HG03432 (cell line): ENCODE results near the gene GPC3.

Experiments used
- ATAC-seq: cut with Tn5 transposase; IDR thresholded peaks from one replicate; pipeline ENCODE4 v1.9.1; 2021; ENCODE audit warnings: mild to moderate bottlenecking, moderate library complexity; ENCODE audit not compliant: unreplicated experiment

GPC3 gene

GRCh38 chrX:133933316-133933715 lies 52.1 kb downstream of the GPC3 start:
- ATAC-seq = no peak

- ATAC-seq = no peak
Observed at GRCh38 chrX:133929836-133930464, 55.4 kb downstream of the GPC3 start.

- ATAC-seq = no peak
Observed at GRCh38 chrX:133928365-133928764, 57.0 kb downstream of the GPC3 start.

- ATAC-seq = no peak
Observed at GRCh38 chrX:133926809-133927208, 58.6 kb downstream of the GPC3 start.

GRCh38 chrX:133926099-133926498 lies 59.3 kb downstream of the GPC3 start:
- no peak for ATAC-seq

- ATAC-seq = no peak
Observed at GRCh38 chrX:133924548-133924947, 60.8 kb downstream of the GPC3 start.

GRCh38 chrX:133923548-133923947 lies 61.8 kb downstream of the GPC3 start:
- no peak for ATAC-seq

GRCh38 chrX:133923113-133923512 lies 62.3 kb downstream of the GPC3 start:
- ATAC-seq = peak; percentile 73

GRCh38 chrX:133922390-133922771 lies 63.0 kb downstream of the GPC3 start:
- no peak for ATAC-seq

- peak; percentile 40 for ATAC-seq
Observed at GRCh38 chrX:133921764-133922389, 63.5 kb downstream of the GPC3 start.

GRCh38 chrX:133921086-133921485 lies 64.3 kb downstream of the GPC3 start:
- no peak for ATAC-seq

- ATAC-seq = no peak
Observed at GRCh38 chrX:133918361-133918771, 67.0 kb downstream of the GPC3 start.

GRCh38 chrX:133916984-133917722 lies 68.2 kb downstream of the GPC3 start:
- ATAC-seq = peak; percentile 61

GRCh38 chrX:133913658-133914388 lies 71.6 kb downstream of the GPC3 start:
- no peak for ATAC-seq

GRCh38 chrX:133913009-133913408 lies 72.4 kb downstream of the GPC3 start:
- ATAC-seq = no peak

- ATAC-seq = no peak
Observed at GRCh38 chrX:133911825-133912495, 73.4 kb downstream of the GPC3 start.

GRCh38 chrX:133910539-133910938 lies 74.9 kb downstream of the GPC3 start:
- no peak for ATAC-seq

GRCh38 chrX:133909888-133910287 lies 75.5 kb downstream of the GPC3 start:
- ATAC-seq = no peak

GRCh38 chrX:133908223-133908955 lies 77.0 kb downstream of the GPC3 start:
- no peak for ATAC-seq

- no peak for ATAC-seq
Observed at GRCh38 chrX:133907606-133908005, 77.8 kb downstream of the GPC3 start.
